ENCODE results near the gene KRTAP3-2.

The KRTAP3-2 gene

GRCh38 chr17:40961591-40961990, 38.1 kb downstream of the KRTAP3-2 start:
- DNase-seq, result no peak

GRCh38 chr17:40960144-40960543, 39.6 kb downstream of the KRTAP3-2 start:
- no peak for DNase-seq

- DNase-seq, result no peak
These were observed 41.4 kb downstream of the KRTAP3-2 start for GRCh38 chr17:40958086-40958953.

GRCh38 chr17:40956401-40957254, 43.1 kb downstream of the KRTAP3-2 start:
- DNase-seq, result no peak

GRCh38 chr17:40953881-40954280, 45.8 kb downstream of the KRTAP3-2 start:
- DNase-seq, result no peak

GRCh38 chr17:40952661-40953060, 47.0 kb downstream of the KRTAP3-2 start:
- no peak for DNase-seq

GRCh38 chr17:40952154-40952553, 47.6 kb downstream of the KRTAP3-2 start:
- DNase-seq, result no peak

GRCh38 chr17:40951011-40951622, 48.6 kb downstream of the KRTAP3-2 start:
- no peak for DNase-seq

- no peak for DNase-seq
These were observed 49.5 kb downstream of the KRTAP3-2 start for GRCh38 chr17:40950176-40950575.

GRCh38 chr17:40949418-40949817, 50.3 kb downstream of the KRTAP3-2 start:
- no peak for DNase-seq
